ENCODE measurements around the gene SIX5.

Gene SIX5

GRCh38 chr19:45780448-45781213 lies 11.6 kb upstream of the SIX5 start:
- H3K27ac ChIP-seq (ENCODE audit: low read length): no peak overlapping the region
- H3K36me3 ChIP-seq (replicated peaks; ENCODE audit: insufficient read depth, low read length): no peaks in the 10 kb centered on the region
- peaks cover 6% of the 10 kb centered on the region; the same call in 1 of the 2 replicates for H3F3A ChIP-seq (ENCODE audit: insufficient read depth, low read length)
- H4K20me1 ChIP-seq (ENCODE audit: insufficient read depth, low read length): no peaks in the 10 kb centered on the region
- TF ChIP-seq EZH2 (optimal IDR thresholded peaks at IDR 0.05; ENCODE audit: low read depth, low read length): no peak
- TF ChIP-seq CTCF (IDR thresholded peaks at IDR 0.05; ENCODE audit: low read length): no peak
- TF ChIP-seq EZH2phosphoT487 (IDR thresholded peaks at IDR 0.05; ENCODE audit: low read length): no peak
- no peak overlapping the region for H3K4me3 ChIP-seq (ENCODE audit: low read length)
- H3K27me3 ChIP-seq (replicated peaks; ENCODE audit: insufficient read depth, low read length): no peaks in the 10 kb centered on the region
- H3K9me2 ChIP-seq (replicated peaks; ENCODE audit: insufficient read depth, low read length): no peaks in the 10 kb centered on the region
- no peak overlapping the region for H2AFZ ChIP-seq (ENCODE audit: low read length)
- 0 out of 2 replicates have a peak, but pooled peaks cover 6% of the 10 kb centered on the region for H3K4me1 ChIP-seq (ENCODE audit: low read length)
- no peak overlapping the region for H3K9ac ChIP-seq (ENCODE audit: low read length)
- H3K79me2 ChIP-seq (ENCODE audit: low read length): no peaks in the 10 kb centered on the region
- no peaks in the 10 kb centered on the region for H3K9me3 ChIP-seq (replicated peaks; ENCODE audit: insufficient read depth, low read length)
- DNase-seq: no peak
- H3K4me2 ChIP-seq (ENCODE audit: low read depth, low read length): no peak overlapping the region

GRCh38 chr19:45780146-45780447 lies 11.0 kb upstream of the SIX5 start:
- peak overlapping the region; percentile 17; the same call in 1 of the 2 replicates for H3K4me3 ChIP-seq (ENCODE audit: low read length)
- H2AFZ ChIP-seq (ENCODE audit: low read length): no peak overlapping the region

GRCh38 chr19:45779231-45780145 lies 10.4 kb upstream of the SIX5 start:
- Histone ChIP-seq H2AFZ (ENCODE audit: low read length) (peak overlapping the region; percentile 50), H3K4me1 (ENCODE audit: low read length) (0 out of 2 replicates have a peak, but pooled peaks cover 6% of the 10 kb centered on the region), H4K20me1 (ENCODE audit: insufficient read depth, low read length) (no peaks in the 10 kb centered on the region), H3K27me3 (replicated peaks; ENCODE audit: insufficient read depth, low read length) (no peaks in the 10 kb centered on the region), H3K4me2 (ENCODE audit: low read depth, low read length) (peak overlapping the region; percentile 81), H3K9ac (ENCODE audit: low read length) (peak overlapping the region; percentile 5; the same call in 1 of the 2 replicates), H3K9me2 (replicated peaks; ENCODE audit: insufficient read depth, low read length) (no peaks in the 10 kb centered on the region), H3K36me3 (replicated peaks; ENCODE audit: insufficient read depth, low read length) (no peaks in the 10 kb centered on the region), H3F3A (ENCODE audit: insufficient read depth, low read length) (peaks cover 6% of the 10 kb centered on the region; the same call in 1 of the 2 replicates), H3K27ac (ENCODE audit: low read length) (no peak overlapping the region), H3K9me3 (replicated peaks; ENCODE audit: insufficient read depth, low read length) (no peaks in the 10 kb centered on the region), H3K79me2 (ENCODE audit: low read length) (no peaks in the 10 kb centered on the region), H3K4me3 (ENCODE audit: low read length) (peak overlapping the region; percentile 58)
- DNase-seq: peak; percentile 84
- TF ChIP-seq CTCF (IDR thresholded peaks at IDR 0.05; ENCODE audit: low read length) (peak; percentile 64), EZH2phosphoT487 (IDR thresholded peaks at IDR 0.05; ENCODE audit: low read length) (no peak)

More at GRCh38 chr19:45780146-45780447, 11.0 kb upstream of the SIX5 start:
- Histone ChIP-seq H3K4me1 (ENCODE audit: low read length) (0 out of 2 replicates have a peak, but pooled peaks cover 6% of the 10 kb centered on the region), H3K9me3 (replicated peaks; ENCODE audit: insufficient read depth, low read length) (no peaks in the 10 kb centered on the region), H4K20me1 (ENCODE audit: insufficient read depth, low read length) (no peaks in the 10 kb centered on the region), H3K79me2 (ENCODE audit: low read length) (no peaks in the 10 kb centered on the region), H3K27ac (ENCODE audit: low read length) (no peak overlapping the region), H3K36me3 (replicated peaks; ENCODE audit: insufficient read depth, low read length) (no peaks in the 10 kb centered on the region), H3K27me3 (replicated peaks; ENCODE audit: insufficient read depth, low read length) (no peaks in the 10 kb centered on the region), H3F3A (ENCODE audit: insufficient read depth, low read length) (peaks cover 6% of the 10 kb centered on the region; the same call in 1 of the 2 replicates), H3K4me2 (ENCODE audit: low read depth, low read length) (peak overlapping the region; percentile 38), H3K9me2 (replicated peaks; ENCODE audit: insufficient read depth, low read length) (no peaks in the 10 kb centered on the region), H3K9ac (ENCODE audit: low read length) (no peak overlapping the region; the same call in 1 of the 2 replicates)
- no peak for TF ChIP-seq EZH2phosphoT487 (IDR thresholded peaks at IDR 0.05; ENCODE audit: low read length)
- no peak for TF ChIP-seq CTCF (IDR thresholded peaks at IDR 0.05; ENCODE audit: low read length)
- no peak for TF ChIP-seq EZH2 (optimal IDR thresholded peaks at IDR 0.05; ENCODE audit: low read depth, low read length)
- DNase-seq: no peak

Measured in MM.1S (cell line).